K562 (cell line): Measurements from ENCODE around the gene CACNA1A. TPM values are rescaled to one million over a fixed set of nuclear protein-coding genes. Genes with fewer than 3 reads are reported as not detected.
A peak's percentile ranks its signal among the peaks of the same experiment; 100 is the strongest.

Source experiments
- ATAC-seq: fragments of 200-7000 bp; cut with Tn5 transposase; 3 replicates; pipeline ENCODE4 v1.9.1; 2020; ENCODE audit warnings: moderate library complexity
- BruUV-seq: library from RNA; stranded (reverse); fragments of 400-500 nt; replicated peaks from 2 replicates; lab custom pipeline; 2021; lab: Mats Ljungman, UMichigan
- CTCF ChIA-PET: fragments of 300-600 bp; formaldehyde crosslinking; extraction: SDS; loops from one replicate; lab custom pipeline; 2021; ENCODE audit warnings: low intra/inter-chr PET ratio; lab: Yijun Ruan, JAX
- POLR2A ChIA-PET: fragments of 300-600, 350-650 bp; sonication (Branson Sonifier 250); formaldehyde crosslinking; extraction: SDS; loops from one replicate; lab custom pipeline; 2021; ENCODE audit warnings: antibody characterized with exemption, inconsistent platforms; lab: Yijun Ruan, JAX
- DNase-seq, 4 experiments: peaks; one replicate each; pipeline versions ENCODE4 v3.0.0 to v3.0.0-alpha.2; 2011 to 2018; ENCODE audit warnings: low spot score in 3 of 4, mixed read lengths in 3 of 4; ENCODE audit errors: extremely low read depth in 1 of 4
- FAIRE-seq: peaks from 2 replicates; lab custom pipeline; 2011; peaks lifted over from hg19 to GRCh38; lab: Jason Lieb, UNC
- H2AFZ ChIP-seq: 2 replicates; pipeline ENCODE4 v1.6.0; 2011; ENCODE audit warnings: low read depth, low read length, control low read depth, inconsistent platforms
- H3K27ac ChIP-seq: fragments of 200-600 bp; 3 replicates; pipeline ENCODE4 v1.8.0; 2011; ENCODE audit warnings: low read depth, mild to moderate bottlenecking, control low read depth, inconsistent platforms, low read length, moderate library complexity, mixed read lengths; ENCODE audit errors: extremely low read depth
- H3K27me3 ChIP-seq, 2 experiments: fragments of 300-600 bp in 1 of 2; 2 replicates in 1 of 2; 3 replicates in 1 of 2; pipeline versions ENCODE4 v1.6.0 to v1.8.0; 2011; ENCODE audit warnings: inconsistent platforms in 2 of 2, low read length in 2 of 2, mild to moderate bottlenecking in 1 of 2, mixed read lengths in 1 of 2, moderate library complexity in 1 of 2; ENCODE audit not compliant: control insufficient read depth in 2 of 2, insufficient read depth in 2 of 2
- H3K36me3 ChIP-seq: fragments of 300-600 bp; 3 replicates; pipeline ENCODE4 v1.8.0; 2011; ENCODE audit warnings: mild to moderate bottlenecking, low read length, inconsistent platforms; ENCODE audit not compliant: control insufficient read depth, insufficient read depth
- H3K4me1 ChIP-seq, 2 experiments: fragments of 200-600 bp in 1 of 2; replicated peaks in 1 of 2; 2 replicates in 1 of 2; 3 replicates in 1 of 2; pipeline versions ENCODE4 v1.5.1 to v1.8.0; 2011; ENCODE audit warnings: inconsistent platforms in 2 of 2, low read length in 2 of 2, mild to moderate bottlenecking in 1 of 2, mixed read lengths in 1 of 2, moderate library complexity in 1 of 2; ENCODE audit not compliant: control insufficient read depth in 2 of 2, insufficient read depth in 2 of 2
- H3K4me2 ChIP-seq: 2 replicates; pipeline ENCODE4 v1.6.1; 2011; ENCODE audit warnings: low read length, control low read depth, inconsistent platforms, mixed read lengths; ENCODE audit not compliant: insufficient read depth
- H3K4me3 ChIP-seq: fragments of 200-600 bp; sonication (generic), shearing (Covaris generic); 2 replicates; pipeline ENCODE4 v1.5.1; 2016; ENCODE audit warnings: control low read depth, inconsistent platforms
- H3K79me2 ChIP-seq: fragments of 200-600 bp; 3 replicates; pipeline ENCODE4 v1.8.0; 2011; ENCODE audit warnings: low read length, inconsistent platforms; ENCODE audit not compliant: control insufficient read depth, insufficient read depth
- H3K9ac ChIP-seq, 2 experiments: 2 replicates each; pipeline versions ENCODE4 v1.6.0 to v1.6.1; 2011; ENCODE audit warnings: low read depth in 2 of 2, low read length in 2 of 2, control low read depth in 1 of 2, inconsistent platforms in 1 of 2, mild to moderate bottlenecking in 1 of 2, mixed read lengths in 1 of 2; ENCODE audit not compliant: insufficient read depth in 1 of 2
- H3K9me1 ChIP-seq: one replicate; pipeline ENCODE4 v1.6.0; 2011; ENCODE audit warnings: inconsistent platforms, mild to moderate bottlenecking, low read length, moderate library complexity; ENCODE audit not compliant: control insufficient read depth, insufficient read depth
- H3K9me3 ChIP-seq: replicated peaks from 2 replicates; pipeline ENCODE4 v1.5.1; 2011; ENCODE audit warnings: low read depth, low read length, inconsistent platforms; ENCODE audit not compliant: control insufficient read depth, insufficient read depth
- H4K20me1 ChIP-seq: replicated peaks from 2 replicates; pipeline ENCODE4 v1.6.1; 2011; ENCODE audit warnings: low read length, inconsistent platforms, mixed read lengths; ENCODE audit not compliant: control insufficient read depth, insufficient read depth
- C11orf30 ChIP-seq: fragments of 450-650 bp; IDR thresholded peaks from 2 replicates; pipeline ENCODE4 v1.6.1; 2016; ENCODE audit warnings: low read depth, mild to moderate bottlenecking
- CTBP1 ChIP-seq: fragments of 450-650 bp; IDR thresholded peaks from 2 replicates; pipeline ENCODE4 v1.6.1; 2016; ENCODE audit warnings: borderline replicate concordance
- GTF2E2 ChIP-seq: fragments of 200-800 bp; sonication (Bioruptor generic); IDR thresholded peaks from 2 replicates; pipeline ENCODE4 v1.6.1; 2016; ENCODE audit warnings: missing genetic modification characterization, missing compliant biosample characterization
- MTA1 ChIP-seq: fragments of 450-650 bp; IDR thresholded peaks from 2 replicates; pipeline ENCODE4 v1.6.1; 2017; ENCODE audit warnings: borderline replicate concordance
- PHF8 ChIP-seq: fragments of 200-600 bp; sonication (generic); IDR thresholded peaks from 2 replicates; pipeline ENCODE4 v1.6.1; 2012; ENCODE audit warnings: mixed run types, mild to moderate bottlenecking, inconsistent platforms, low read length, moderate library complexity, borderline replicate concordance
- RAD21 ChIP-seq, 2 experiments: fragments of 250-450 bp in 1 of 2; fragments of 450-650 bp in 1 of 2; sonication (Bioruptor Pico) in 1 of 2; formaldehyde crosslinking in 1 of 2; IDR thresholded peaks in 1 of 2; conservative IDR thresholded peaks in 1 of 2; 2 replicates each; pipeline versions ENCODE4 v1.4.0 to v1.8.0; 2020 to 2022; ENCODE audit warnings: mild to moderate bottlenecking in 2 of 2, moderate library complexity in 1 of 2
- RBM39 ChIP-seq: fragments of 200-400 bp; formaldehyde crosslinking; optimal IDR thresholded peaks from 2 replicates; pipeline ENCODE3; 2018; ENCODE audit warnings: low read depth, low read length
- SMC3 ChIP-seq: conservative IDR thresholded peaks from 2 replicates; pipeline ENCODE4 v1.6.1; 2011; ENCODE audit warnings: low read depth, low read length, improper control_type of control experiment; ENCODE audit not compliant: insufficient read depth
- SRSF9 ChIP-seq: fragments of 200-400 bp; formaldehyde crosslinking; IDR thresholded peaks from 2 replicates; pipeline ENCODE4 v1.6.1; 2017; ENCODE audit warnings: low read depth, low read length, borderline replicate concordance
- ZBTB8A ChIP-seq: fragments of 450-650 bp; IDR thresholded peaks from 2 replicates; pipeline ENCODE4 v1.6.1; 2018; ENCODE audit warnings: mild to moderate bottlenecking, moderate library complexity; ENCODE audit not compliant: partially characterized antibody
- ZNF121 ChIP-seq: sonication (generic); formaldehyde crosslinking; conservative IDR thresholded peaks from 2 replicates; pipeline ENCODE4 v1.8.0; 2022; ENCODE audit warnings: missing genetic modification reagents
- ZNF311 ChIP-seq: fragments of 250-450 bp; sonication (Bioruptor Pico); IDR thresholded peaks from 2 replicates; pipeline ENCODE4 v1.4.0; 2020; ENCODE audit warnings: mild to moderate bottlenecking, moderate library complexity
- ZNF41 ChIP-seq: fragments of 250-450 bp; sonication (Bioruptor Pico); conservative IDR thresholded peaks from 2 replicates; pipeline ENCODE4 v1.4.0; 2020; ENCODE audit warnings: mild to moderate bottlenecking
- ZNF589 ChIP-seq: fragments of 200-800 bp; sonication (Bioruptor generic); IDR thresholded peaks from 2 replicates; pipeline ENCODE4 v1.6.1; 2016; ENCODE audit warnings: low read depth, missing genetic modification characterization, missing compliant biosample characterization
- WGBS: fragments of 100-300 bp; shearing (Covaris generic); methylation state at CpG from one replicate; pipeline ENCODE4 v1.1.6; 2016; ENCODE audit warnings: low coverage, mixed read lengths; ENCODE audit not compliant: insufficient coverage; ENCODE audit errors: missing lambda C conversion rate; 5-methylcytosine and 5-hydroxymethylcytosine counted together
- in situ Hi-C: fragments of 300-500 bp; cut with MboI; formaldehyde crosslinking; loops from 4 replicates; pipeline ENCODE4 v1.15.0; 2018; ENCODE audit warnings: inconsistent platforms, mixed read lengths
- intact Hi-C: fragments of 100-400 bp; cut with micrococcal nuclease; formaldehyde crosslinking; loops from 2 replicates; pipeline ENCODE4 v1.14.2; 2022
- polyA plus RNA-seq, 8 experiments: library from polyadenylated mRNA; depleted of rRNA in 4 of 8; stranded (reverse) in 5 of 8; unstranded in 3 of 8; fragments of >200 nt; fragmentation: Nextera tagmentation in 2 of 8; fragmentation: Illumina TruSeq in 1 of 8; extraction: Ambion mirVana in 2 of 8; extraction: Trizol in 1 of 8; gene quantifications; 2 replicates each; pipeline versions ENCODE4 v1.2.1 to v1.2.3, GENCODE V29; 2011 to 2014; ENCODE audit warnings: inconsistent platforms in 1 of 8, missing spikeins in 1 of 8
- total RNA-seq, 7 experiments: library from RNA; depleted of rRNA in 6 of 7; stranded (reverse); fragments of >200 nt in 6 of 7; fragmentation: Illumina TruSeq in 2 of 7; extraction: Trizol in 2 of 7; gene quantifications; 2 replicates each; pipeline versions ENCODE4 v1.2.1 to v1.2.3, GENCODE V29; 2011 to 2021; ENCODE audit warnings: low replicate concordance in 1 of 7
- TF ChIP-seq, protein P1 (sequence below): fragments of 250-450 bp; sonication (Bioruptor Pico); IDR thresholded peaks from 2 replicates; pipeline ENCODE4 v1.4.0; 2020; ENCODE audit warnings: borderline replicate concordance
- TF ChIP-seq, protein P2 (sequence below): fragments of 250-450 bp; sonication (Bioruptor Pico); IDR thresholded peaks from 2 replicates; pipeline ENCODE4 v1.5.0; 2020; ENCODE audit warnings: mild to moderate bottlenecking, borderline replicate concordance
- TF ChIP-seq, protein P3 (sequence below): sonication (generic); formaldehyde crosslinking; IDR thresholded peaks from 2 replicates; pipeline ENCODE4 v1.8.1; 2023; ENCODE audit warnings: mild to moderate bottlenecking, missing genetic modification reagents, moderate library complexity

The CACNA1A gene
- total and polyA plus RNA-seq, 9 of the 15 experiments (the other 6 are each of a cell fraction or from before 2014, with no cell fraction given), result 0.03 to 0.20 (median 0.09) TPM; not detected in 1

DNA sequence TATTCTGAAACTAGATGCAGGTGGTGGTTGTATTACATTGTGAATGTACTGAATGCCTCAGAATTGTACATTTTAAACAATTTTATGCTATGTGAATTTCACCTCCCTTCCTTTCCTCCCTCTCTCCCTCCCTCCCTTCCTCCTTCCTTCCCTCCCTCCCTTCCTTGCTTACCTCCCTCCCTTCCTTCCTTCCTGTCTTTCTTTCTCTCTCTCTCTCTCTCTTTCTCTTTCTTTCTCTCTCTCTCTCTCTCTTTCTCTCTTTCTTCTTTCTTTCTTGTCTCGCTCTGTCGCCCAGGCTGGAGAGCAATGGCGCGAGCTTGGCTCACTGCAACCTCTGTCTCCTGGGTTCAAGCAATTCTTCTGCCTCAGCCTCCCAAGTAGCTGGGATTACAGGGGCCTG, 318.9 kb downstream of the CACNA1A start:
- H3K36me3 ChIP-seq, result no peaks in the 10 kb centered on the region
- no peak overlapping the region for H3K4me2 ChIP-seq
- in situ Hi-C loops (no loop called here), intact Hi-C loops (no loop called here)
- H3K9me1 ChIP-seq, result no peaks in the 10 kb centered on the region
- no peaks in the 10 kb centered on the region for H4K20me1 ChIP-seq
- peaks cover 4 to 6% of the 10 kb centered on the region in 2 experiments; a peak in 3 of 5 replicates for H3K4me1 ChIP-seq
- ChIA-PET CTCF (no interaction called here), POLR2A (interaction anchor here (0.9 to 1.2 kb wide), 2 partner anchors 11 to 83 kb away, joined by 3 to 4 read pairs; no protein-coding TSS in a partner anchor)
- no peak overlapping the region for H3K27ac ChIP-seq
- H2AFZ ChIP-seq, result 0 out of 2 replicates have a peak overlapping the region, but pooled peaks have one; percentile 24
- no peaks in the 10 kb centered on the region for H3K9me3 ChIP-seq
- 33% methylated on average over 2 of the region's 4 CpGs for WGBS
- H3K4me3 ChIP-seq, result no peak overlapping the region
- FAIRE-seq, result no peak
- BruUV-seq, result no TSS peak
- H3K9ac ChIP-seq, result no peak overlapping the region
- no peak for ATAC-seq
- no peaks in the 10 kb centered on the region for H3K79me2 ChIP-seq
- no peaks in the 10 kb centered on the region for H3K27me3 ChIP-seq
- DNase-seq, result no peak
- no peak for TF ChIP-seq SMC3
- no peak for TF ChIP-seq ZBTB8A
- TF ChIP-seq ZNF311 (CRISPR knock-in tag), result no peak
- no peak for TF ChIP-seq RBM39
- TF ChIP-seq MTA1, result no peak
- TF ChIP-seq PHF8, result no peak
- TF ChIP-seq CTBP1, result no peak
- TF ChIP-seq, protein P1, sequence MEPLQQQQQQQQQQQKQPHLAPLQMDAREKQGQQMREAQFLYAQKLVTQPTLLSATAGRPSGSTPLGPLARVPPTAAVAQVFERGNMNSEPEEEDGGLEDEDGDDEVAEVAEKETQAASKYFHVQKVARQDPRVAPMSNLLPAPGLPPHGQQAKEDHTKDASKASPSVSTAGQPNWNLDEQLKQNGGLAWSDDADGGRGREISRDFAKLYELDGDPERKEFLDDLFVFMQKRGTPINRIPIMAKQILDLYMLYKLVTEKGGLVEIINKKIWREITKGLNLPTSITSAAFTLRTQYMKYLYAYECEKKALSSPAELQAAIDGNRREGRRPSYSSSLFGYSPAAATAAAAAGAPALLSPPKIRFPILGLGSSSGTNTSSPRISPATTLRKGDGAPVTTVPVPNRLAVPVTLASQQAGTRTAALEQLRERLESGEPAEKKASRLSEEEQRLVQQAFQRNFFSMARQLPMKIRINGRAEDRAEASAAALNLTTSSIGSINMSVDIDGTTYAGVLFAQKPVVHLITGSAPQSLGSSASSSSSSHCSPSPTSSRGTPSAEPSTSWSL (CRISPR knock-in tag), result no peak
- no peak for TF ChIP-seq ZNF121 (CRISPR knock-in tag)
- no peak for TF ChIP-seq C11orf30
- TF ChIP-seq, protein P2, sequence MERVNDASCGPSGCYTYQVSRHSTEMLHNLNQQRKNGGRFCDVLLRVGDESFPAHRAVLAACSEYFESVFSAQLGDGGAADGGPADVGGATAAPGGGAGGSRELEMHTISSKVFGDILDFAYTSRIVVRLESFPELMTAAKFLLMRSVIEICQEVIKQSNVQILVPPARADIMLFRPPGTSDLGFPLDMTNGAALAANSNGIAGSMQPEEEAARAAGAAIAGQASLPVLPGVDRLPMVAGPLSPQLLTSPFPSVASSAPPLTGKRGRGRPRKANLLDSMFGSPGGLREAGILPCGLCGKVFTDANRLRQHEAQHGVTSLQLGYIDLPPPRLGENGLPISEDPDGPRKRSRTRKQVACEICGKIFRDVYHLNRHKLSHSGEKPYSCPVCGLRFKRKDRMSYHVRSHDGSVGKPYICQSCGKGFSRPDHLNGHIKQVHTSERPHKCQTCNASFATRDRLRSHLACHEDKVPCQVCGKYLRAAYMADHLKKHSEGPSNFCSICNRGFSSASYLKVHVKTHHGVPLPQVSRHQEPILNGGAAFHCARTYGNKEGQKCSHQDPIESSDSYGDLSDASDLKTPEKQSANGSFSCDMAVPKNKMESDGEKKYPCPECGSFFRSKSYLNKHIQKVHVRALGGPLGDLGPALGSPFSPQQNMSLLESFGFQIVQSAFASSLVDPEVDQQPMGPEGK (CRISPR knock-in tag), result no peak
- no peak for TF ChIP-seq ZNF41 (CRISPR knock-in tag)
- TF ChIP-seq RAD21 (CRISPR knock-in tag; conservative IDR thresholded peaks at IDR 0.05 in 1 of 2, IDR thresholded peaks at IDR 0.05 in 1 of 2), result no peak
- TF ChIP-seq ZNF589, result no peak
- no peak for TF ChIP-seq GTF2E2 (tag)
- TF ChIP-seq SRSF9, result no peak
- TF ChIP-seq, protein P3, sequence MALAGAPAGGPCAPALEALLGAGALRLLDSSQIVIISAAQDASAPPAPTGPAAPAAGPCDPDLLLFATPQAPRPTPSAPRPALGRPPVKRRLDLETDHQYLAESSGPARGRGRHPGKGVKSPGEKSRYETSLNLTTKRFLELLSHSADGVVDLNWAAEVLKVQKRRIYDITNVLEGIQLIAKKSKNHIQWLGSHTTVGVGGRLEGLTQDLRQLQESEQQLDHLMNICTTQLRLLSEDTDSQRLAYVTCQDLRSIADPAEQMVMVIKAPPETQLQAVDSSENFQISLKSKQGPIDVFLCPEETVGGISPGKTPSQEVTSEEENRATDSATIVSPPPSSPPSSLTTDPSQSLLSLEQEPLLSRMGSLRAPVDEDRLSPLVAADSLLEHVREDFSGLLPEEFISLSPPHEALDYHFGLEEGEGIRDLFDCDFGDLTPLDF, result no peak
